ENCODE measurements around the gene JUND.
"Not testable (repeated sequence)": the region's sequence is repeated elsewhere in the genome, so short reads cannot be mapped to it uniquely, and the experiment has no call there.

Gene JUND

GRCh38 chr19:18281082-18282020 lies at the start of gene JUND:
Gene JUND, minus strand, starts transcription at chr19:18281622. Its CDS starts 138 bp downstream, at chr19:18281484.
- peak; percentile 93 for DNase-seq

- no peak for DNase-seq
Measured at GRCh38 chr19:18330868-18331267, 49.4 kb upstream of the JUND start.

GRCh38 chr19:18329035-18329376 lies 47.6 kb upstream of the JUND start:
- no peak for DNase-seq

- peak; percentile 92 for DNase-seq
Measured at GRCh38 chr19:18328340-18329034, 47.1 kb upstream of the JUND start.

GRCh38 chr19:18326772-18327171 lies 45.4 kb upstream of the JUND start:
- no peak for DNase-seq

- DNase-seq, result not testable (repeated sequence)
Measured at GRCh38 chr19:18324373-18324731, 42.9 kb upstream of the JUND start.

- peak; percentile 95 for DNase-seq
Measured at GRCh38 chr19:18322759-18323460, 41.5 kb upstream of the JUND start, which contains the start of gene LSM4. Gene LSM4, minus strand, starts transcription at chr19:18323076. Its CDS starts 56 bp downstream, at chr19:18323020.

- DNase-seq, result no peak
Measured at GRCh38 chr19:18322318-18322758, 40.9 kb upstream of the JUND start.

- no peak for DNase-seq
Measured at GRCh38 chr19:18321734-18322102, 40.3 kb upstream of the JUND start.

- DNase-seq, result no peak
Measured at GRCh38 chr19:18320865-18321733, 39.7 kb upstream of the JUND start.

- DNase-seq, result no peak
Measured at GRCh38 chr19:18319591-18320135, 38.2 kb upstream of the JUND start.

GRCh38 chr19:18317961-18318800 lies 36.8 kb upstream of the JUND start:
- no peak for DNase-seq

- DNase-seq, result no peak
Measured at GRCh38 chr19:18313398-18313797, 32.0 kb upstream of the JUND start.

GRCh38 chr19:18312092-18312534 lies 30.7 kb upstream of the JUND start:
- DNase-seq, result no peak

- no peak for DNase-seq
Measured at GRCh38 chr19:18311502-18312091, 30.2 kb upstream of the JUND start.

- DNase-seq, result no peak
Measured at GRCh38 chr19:18310966-18311365, 29.5 kb upstream of the JUND start.

- DNase-seq, result no peak
Measured at GRCh38 chr19:18310118-18310909, 28.9 kb upstream of the JUND start.

- DNase-seq, result no peak
Measured at GRCh38 chr19:18309525-18310064, 28.2 kb upstream of the JUND start.

- DNase-seq, result no peak
Measured at GRCh38 chr19:18308948-18309325, 27.5 kb upstream of the JUND start.

Measured in amniotic stem cell (primary cell).